ENCODE measurements around the gene CYSRT1.

Gene CYSRT1

DNA sequence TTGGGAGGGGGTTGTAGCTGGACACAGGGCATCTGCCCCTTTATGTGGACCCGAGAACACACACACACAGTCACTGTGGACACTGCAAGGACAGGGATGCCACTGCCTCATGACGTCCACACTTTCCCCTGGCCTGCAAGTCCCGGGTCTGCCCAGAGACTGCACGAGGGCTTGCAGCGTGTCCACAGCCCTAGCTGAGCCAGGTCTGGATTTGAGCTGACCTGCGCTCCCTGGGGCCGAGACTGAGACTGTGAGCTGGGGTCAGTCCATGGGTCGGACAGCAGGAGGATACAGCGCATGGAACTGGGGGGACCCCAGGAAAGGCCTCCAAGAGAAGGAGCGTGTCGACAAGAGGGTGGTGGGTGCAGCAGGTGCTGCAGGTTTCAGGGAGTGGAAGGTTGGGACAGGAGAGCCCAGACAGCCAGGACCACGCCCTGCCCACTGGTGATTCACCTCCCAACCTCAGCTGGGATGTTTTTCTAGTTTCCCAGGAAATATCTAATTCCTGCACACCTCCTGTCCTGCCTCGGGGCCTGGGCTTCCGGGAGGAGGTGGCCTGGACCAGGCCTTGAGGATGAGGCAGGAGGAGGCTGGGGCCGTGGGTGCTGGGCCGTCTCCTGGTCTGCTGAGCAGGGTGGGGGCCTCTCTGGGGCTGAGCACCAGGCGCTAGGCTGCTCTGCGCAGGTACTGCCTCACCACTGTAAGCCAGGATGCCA is 1.5 kb downstream of the CYSRT1 start:
- no peak for DNase-seq (ENCODE audit: low read depth, low spot score)

DNA sequence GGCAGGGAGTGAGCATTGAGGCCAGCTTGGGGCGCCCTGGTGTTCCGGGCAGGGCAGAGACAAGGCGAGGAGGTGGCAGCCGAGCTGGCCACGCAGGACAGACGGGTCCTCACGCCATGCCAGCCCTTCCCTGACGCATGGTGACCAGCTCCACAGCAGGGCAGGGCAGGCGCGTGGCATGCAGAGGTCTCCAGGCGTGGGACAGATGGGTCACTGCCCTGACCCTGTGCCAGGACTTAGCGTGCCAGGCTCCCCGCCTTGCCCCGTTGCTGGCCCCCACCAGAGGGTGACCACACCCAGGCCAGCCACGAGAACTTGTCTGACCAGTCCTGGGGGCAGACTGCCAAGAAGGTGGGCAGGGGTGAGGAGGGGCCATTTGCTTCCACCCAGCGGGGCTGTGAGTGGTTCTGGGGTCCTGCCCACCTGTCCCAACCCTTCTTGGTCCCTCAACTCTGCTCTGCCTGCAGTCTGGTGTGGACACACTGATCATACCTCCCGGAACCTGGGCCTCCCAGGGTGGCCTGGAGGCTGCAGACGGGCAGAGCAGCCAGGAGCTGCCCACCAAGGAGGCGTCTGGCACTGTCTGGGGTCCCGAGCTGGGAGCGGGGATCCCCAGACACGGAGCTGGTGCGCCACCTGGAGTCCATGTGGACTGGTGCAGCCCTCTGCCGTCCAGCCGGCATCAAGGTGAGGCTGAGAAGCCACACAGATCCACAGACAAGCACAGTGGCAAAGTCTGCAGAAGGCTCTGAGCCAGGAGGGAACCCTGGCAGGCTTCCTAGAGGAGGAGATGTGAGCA is 2.3 kb downstream of the CYSRT1 start, which contains the start of gene RNF224:
TSS of gene RNF224 (plus strand) at position 449 of the 799 bp plus-strand sequence. CDS start 834 bp downstream, outside the sequence.
- DNase-seq (ENCODE audit: low read depth, low spot score) = peak; percentile 90

DNA sequence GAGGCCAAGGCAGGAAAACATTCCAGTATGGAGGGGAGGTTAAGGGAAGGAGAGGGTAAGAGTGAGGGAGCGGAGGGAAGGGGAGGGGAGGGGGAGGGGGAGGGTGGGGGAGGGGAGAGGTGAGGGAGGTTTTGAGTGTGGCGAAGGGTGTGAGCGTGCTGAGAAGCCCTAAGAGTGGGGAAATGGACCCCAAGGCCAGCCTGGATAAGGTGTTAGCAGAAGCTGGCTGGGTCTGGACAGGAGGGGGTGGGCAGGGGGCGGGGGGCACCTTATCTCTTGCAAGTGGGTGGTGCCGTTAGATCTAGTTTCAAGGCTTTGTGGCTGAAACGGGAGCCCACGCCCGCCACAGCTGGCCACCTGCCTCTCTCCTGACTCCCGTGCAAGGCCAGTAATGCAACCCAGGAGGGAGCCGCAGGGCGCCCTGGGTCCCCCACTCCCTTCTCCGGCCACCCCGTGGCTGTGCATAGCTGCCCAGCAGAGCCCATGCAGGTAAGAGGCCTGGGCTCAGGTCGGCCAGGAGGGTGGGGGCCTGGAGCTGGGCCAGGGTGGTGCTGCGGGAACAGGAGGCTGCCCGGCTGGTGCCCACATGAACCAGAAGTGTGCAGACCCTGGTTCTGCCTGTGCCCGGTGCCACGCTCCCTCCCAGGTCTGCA is 3.0 kb downstream of the CYSRT1 start:
- DNase-seq (ENCODE audit: low read depth, low spot score) = no peak

DNA sequence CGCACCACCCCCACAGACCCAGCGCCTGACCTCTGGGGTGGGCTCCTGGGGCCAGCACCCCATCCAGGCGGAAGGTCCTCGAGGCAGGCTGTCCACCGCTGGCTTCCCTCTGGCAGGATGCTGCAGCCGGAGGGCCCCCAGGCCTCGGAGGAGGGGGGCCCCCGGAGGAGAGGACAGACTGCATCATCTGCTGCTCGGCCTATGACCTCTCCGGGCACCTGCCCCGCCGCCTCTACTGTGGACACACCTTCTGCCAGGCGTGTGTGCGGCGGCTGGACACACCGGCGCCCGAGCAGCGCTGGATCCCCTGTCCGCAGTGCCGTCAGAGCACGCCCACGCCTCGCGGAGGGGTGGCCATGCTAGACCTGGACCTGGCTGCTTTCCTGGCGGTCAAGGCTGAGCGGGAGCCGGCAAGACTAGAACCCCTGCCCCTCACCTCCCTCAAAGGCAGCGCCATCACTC is 3.6 kb downstream of the CYSRT1 start:
- DNase-seq (ENCODE audit: low read depth, low spot score) = no peak

DNA sequence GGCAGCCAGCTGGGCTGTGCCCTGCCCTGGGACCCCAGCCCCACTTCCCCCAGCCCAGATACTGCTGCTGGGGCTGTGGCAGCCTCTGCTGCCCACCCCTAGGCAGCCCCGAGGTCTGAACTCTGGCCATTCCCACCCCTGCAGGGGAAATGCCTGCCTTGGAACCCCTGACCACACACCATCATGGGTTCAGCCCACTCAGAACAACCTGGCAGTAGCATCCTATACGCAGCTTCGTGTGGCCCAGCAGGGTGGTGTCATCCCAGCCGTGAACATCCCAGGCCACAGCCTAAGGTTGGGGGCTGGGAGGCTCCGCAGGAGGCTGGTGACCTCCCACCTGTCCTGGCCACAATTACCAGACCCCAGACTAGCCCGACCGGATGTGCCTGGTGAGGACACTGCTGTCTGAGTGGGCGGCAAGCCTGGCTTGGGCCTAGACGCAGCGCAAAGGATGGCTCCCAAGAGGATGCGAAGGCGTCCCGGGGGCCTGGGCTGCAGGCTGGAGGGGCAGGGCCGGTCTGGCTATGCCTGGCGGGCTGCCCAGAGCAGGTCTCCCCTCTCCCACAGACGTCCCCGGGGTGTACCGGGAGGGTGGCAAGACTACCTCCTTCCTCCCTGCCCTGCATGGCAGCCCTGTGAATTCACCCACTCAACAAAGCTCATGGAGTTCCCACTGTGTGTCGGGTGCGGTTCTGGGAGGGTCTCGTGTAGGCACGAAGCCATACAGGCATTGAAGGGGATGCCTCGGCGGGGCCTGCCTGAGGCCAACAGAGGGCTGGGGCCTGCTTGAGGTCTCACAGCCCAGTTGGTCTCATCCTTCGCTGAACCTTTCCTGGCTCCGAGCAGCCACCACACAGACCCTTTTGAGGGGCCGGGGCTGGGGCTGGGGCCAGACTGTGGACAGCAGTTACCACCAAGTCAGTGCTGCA is 4.3 kb downstream of the CYSRT1 start:
- no peak for DNase-seq (ENCODE audit: low read depth, low spot score)

DNA sequence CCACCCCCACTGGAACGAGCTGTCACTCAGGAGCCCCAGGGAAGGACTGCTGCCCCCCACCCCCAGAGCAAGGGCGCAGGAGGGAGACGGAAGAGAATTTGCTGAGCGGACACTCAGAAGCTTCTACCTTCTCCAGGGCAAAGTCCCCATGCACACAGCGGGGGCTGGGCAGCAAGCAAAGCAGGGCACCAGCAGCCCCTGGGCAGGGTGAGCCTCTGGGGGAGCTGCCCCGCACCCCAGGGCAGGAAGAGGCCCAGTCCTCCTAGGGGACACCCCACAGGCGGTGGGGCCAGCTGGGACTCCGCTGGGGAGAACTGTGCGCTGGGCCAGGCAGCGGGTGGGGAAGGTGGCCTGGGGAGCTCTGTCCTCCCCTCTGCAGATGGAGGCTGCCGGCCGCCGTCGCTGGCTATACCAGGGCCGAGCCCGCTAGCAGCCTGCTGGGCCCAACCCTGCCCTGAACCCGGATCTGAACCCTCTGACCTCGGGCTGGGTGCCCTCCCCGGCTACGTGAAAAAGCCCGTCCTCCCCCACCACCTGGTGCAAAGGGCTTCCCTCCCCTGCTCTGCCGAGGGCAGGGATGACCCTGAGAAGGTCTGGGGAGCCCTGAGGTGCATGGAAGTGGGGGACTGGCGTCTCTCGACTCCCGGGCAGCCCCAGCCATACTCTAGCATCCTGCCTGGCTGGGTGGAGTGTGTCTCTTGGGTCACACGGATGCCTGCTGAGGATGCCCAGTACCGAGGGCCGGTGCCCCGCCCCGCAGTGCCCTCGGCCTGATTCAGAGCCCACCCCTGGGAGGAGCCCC is 5.1 kb downstream of the CYSRT1 start:
- no peak for DNase-seq (ENCODE audit: low read depth, low spot score)

DNA sequence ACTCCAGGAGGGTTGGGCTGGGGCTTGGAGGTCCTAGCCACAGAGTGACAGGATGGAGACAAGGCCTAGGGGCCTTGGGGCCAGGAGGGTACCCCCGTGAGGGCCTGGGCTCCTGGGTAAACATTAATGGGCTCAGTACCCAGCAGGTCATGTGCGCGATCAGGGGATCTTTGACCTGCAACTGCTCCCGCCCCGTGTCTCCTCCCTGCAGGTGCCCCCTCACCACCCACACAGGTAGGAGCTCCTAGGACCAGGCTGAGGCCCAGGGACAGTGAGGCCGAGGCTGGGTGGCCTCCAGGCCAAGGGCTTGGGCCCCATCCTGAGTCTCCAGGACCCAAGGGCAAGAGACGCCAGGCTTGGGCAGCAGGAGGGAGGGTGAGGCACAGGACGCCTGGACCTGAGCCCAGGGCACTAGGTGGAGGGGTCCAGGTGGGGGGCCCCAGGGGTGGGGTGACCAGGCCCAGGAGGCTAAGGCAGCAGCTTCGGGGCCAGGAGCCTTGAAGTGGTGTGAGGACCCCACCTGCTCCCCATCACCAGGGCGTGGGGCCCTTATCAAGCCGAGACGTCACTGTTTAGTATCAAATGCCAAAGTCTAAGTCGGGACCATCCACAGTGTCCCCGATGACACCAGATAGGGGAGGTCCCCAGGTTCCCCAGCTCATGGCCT is 5.9 kb downstream of the CYSRT1 start, which contains the start of gene SLC34A3:
TSS of gene SLC34A3 (plus strand) at position 197 of the 667 bp plus-strand sequence. CDS start 802 bp downstream, outside the sequence.
- DNase-seq (ENCODE audit: low read depth, low spot score) = no peak

DNA sequence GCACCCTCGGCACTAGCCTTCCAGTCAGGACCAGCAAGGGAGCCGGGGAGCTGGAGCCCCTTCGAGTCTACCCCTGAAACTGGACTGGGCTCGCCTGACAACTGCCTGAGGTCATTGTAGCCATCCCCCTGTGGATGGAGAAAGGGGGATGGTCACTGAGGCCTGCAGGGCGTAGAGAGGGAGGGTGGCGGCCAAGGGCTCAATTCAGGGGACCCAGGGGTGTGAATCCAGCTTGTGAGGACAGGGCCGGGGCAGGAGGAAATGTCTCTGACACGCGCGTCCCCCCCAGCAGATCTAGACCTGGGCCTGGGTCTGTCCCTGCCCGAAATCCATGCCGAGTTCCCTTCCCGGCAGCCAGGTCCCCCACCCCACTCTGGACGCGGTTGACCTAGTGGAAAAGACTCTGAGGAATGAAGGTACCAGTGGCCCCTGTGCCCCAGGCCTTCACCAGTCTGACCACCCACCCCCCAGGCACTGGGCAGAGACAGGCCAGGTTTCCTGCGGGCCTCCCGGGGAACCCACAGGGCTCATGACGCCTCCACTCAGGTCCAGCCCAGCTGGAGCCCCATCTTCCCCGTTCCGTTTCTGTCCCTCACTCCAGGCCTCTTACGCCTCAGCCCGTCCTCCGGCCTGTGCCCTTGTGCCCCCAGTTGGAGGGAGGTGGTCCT is 6.5 kb downstream of the CYSRT1 start:
- DNase-seq (ENCODE audit: low read depth, low spot score) = no peak

DNA sequence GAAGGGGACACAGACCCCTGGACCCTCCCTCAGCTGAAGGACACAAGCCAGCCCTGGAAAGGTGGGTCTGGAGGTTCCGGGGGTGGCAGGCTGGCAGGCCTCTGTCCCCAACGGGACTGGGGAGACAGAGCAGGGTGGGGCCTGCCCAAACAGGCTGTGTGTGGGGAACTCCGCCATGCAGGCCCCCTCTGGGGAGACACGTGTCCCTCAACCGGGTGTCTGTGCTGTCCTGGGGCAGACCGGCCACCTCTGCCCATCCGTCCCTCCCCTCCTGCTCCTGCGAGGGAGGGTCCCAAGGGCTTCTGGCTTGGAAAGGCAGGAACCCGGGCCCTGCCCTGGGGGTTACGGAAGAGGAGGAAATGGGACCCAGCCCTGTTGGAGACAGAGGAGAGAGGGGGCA is 7.1 kb downstream of the CYSRT1 start:
- no peak for DNase-seq (ENCODE audit: low read depth, low spot score)

DNA sequence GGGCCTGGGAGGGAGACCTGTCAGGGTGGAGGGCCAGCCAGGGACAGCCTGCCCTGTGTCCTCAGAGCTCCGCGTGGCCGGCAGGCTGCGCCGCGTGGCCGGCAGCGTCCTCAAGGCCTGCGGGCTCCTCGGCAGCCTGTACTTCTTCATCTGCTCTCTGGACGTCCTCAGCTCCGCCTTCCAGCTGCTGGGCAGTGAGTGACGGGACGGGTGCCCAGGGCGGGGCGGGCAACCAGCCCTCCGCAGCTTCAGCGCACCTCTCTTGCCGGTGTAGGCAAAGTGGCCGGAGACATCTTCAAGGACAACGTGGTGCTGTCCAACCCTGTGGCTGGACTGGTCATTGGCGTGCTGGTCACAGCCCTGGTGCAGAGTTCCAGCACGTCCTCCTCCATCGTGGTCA is 7.5 kb downstream of the CYSRT1 start:
- DNase-seq (ENCODE audit: low read depth, low spot score) = no peak

DNA sequence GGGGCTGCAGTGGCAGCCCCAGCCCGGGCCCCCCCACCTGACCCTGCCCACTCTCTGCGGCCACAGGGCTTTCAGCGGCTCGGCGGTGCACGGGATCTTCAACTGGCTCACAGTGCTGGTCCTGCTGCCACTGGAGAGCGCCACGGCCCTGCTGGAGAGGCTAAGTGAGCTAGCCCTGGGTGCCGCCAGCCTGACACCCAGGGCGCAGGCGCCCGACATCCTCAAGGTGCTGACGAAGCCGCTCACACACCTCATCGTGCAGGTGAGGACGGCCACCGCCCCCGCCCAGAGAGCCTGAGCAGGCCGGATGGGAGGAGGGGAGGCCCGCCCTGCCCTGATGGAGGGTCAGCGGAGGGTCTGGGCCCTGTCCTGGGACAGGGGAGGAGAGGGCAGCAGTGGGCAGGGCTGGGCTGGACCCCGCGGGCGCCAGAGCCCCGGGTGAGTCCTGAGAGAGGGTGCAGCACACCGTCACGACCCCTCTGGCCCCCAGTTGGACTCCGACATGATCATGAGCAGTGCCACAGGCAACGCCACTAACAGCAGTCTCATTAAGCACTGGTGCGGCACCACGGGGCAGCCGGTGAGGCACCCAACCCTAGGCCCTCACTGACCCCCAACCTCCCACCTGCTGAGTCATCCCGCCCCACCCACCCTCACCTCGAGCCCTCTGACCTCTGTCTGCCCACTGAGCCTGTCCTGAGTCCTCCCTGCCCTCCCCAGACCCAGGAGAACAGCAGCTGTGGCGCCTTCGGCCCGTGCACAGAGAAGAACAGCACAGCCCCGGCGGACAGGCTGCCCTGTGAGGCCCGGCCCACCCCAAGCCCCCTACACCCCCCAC is 8.4 kb downstream of the CYSRT1 start:
- DNase-seq (ENCODE audit: low read depth, low spot score) = no peak

DNA sequence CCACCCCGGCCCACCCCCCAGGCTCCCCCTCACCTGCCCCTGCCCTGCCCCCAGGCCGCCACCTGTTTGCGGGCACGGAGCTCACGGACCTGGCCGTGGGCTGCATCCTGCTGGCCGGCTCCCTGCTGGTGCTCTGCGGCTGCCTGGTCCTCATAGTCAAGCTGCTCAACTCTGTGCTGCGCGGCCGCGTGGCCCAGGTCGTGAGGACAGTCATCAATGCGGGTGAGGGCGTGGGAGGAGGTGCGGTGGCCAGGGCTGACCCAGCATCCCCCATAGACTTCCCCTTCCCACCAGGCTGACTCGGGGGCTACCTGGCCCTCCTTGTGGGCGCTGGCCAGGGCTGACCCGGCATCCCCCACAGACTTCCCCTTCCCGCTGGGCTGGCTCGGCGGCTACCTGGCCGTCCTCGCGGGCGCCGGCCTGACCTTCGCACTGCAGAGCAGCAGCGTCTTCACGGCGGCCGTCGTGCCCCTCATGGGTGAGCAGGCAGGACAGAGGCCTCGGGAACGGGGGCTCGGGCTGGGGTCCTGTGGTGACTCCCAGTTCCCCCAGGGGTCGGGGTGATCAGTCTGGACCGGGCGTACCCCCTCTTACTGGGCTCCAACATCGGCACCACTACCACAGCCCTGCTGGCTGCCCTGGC is 9.2 kb downstream of the CYSRT1 start:
- DNase-seq (ENCODE audit: low read depth, low spot score) = no peak

DNA sequence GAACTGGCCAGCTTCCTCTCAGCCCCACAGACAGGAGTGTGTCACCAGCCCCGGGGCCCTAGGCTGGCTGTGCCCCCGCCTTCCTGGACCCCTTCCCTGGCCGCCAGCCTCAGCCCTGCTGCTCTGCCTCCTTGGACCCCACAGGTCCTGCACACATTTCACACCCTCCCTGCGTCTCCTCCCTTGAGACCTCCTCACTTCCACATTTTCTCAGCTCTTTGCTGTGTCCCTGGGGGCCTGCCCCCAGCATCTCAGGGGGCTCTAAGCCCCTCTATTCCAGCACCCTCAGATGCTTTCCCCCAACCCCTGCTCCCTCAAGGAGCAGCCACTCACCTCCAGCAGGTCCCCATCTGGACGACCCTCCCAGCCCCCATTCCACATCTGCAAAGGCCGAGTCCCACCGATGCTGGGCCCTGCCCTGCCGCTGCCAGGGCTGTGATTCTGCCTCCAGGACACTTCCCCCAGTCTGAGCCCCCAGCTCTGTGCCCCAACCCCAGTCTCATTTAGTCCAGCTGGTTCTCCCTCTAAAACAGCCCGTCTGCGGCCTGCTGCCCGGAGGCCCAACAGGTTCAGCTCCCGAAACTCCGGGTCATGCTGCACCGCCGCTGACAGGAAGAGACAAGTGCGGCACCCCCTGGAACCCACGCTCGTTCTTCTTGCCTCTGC is 9.9 kb downstream of the CYSRT1 start:
- no peak for DNase-seq (ENCODE audit: low read depth, low spot score)

DNA sequence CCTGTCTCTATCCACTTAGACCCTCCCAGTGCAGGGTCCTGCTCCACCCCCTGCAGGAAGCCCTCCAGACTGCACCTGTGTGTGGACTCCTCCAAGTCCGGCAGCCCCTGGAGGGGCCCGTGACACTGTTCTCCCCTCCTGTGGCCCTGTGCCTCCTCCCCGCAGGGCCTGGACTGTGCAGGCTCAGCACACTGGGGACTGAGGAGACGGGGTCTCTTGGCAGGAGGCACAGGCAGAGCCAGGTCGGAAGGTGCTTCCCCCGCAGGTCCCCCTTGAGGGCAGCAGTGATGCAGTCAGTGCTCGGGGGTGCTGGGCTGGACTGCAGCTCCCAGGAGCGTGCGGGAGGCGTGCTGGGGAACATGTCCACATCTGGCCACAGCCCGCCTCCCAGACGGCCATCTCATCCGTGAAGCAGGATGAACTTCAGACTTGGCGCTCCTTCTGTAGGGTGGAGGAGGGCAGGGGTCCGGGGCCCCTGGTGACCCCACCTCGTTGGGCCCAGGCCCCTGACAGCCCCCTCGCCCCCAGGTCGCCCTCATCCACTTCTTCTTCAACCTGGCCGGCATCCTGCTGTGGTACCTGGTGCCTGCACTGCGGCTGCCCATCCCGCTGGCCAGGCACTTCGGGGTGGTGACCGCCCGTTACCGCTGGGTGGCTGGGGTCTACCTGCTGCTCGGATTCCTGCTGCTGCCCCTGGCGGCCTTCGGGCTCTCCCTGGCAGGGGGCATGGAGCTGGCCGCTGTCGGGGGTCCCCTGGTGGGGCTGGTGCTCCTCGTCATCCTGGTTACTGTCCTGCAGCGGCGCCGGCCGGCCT is 10.7 kb downstream of the CYSRT1 start:
- no peak for DNase-seq (ENCODE audit: low read depth, low spot score)

DNA sequence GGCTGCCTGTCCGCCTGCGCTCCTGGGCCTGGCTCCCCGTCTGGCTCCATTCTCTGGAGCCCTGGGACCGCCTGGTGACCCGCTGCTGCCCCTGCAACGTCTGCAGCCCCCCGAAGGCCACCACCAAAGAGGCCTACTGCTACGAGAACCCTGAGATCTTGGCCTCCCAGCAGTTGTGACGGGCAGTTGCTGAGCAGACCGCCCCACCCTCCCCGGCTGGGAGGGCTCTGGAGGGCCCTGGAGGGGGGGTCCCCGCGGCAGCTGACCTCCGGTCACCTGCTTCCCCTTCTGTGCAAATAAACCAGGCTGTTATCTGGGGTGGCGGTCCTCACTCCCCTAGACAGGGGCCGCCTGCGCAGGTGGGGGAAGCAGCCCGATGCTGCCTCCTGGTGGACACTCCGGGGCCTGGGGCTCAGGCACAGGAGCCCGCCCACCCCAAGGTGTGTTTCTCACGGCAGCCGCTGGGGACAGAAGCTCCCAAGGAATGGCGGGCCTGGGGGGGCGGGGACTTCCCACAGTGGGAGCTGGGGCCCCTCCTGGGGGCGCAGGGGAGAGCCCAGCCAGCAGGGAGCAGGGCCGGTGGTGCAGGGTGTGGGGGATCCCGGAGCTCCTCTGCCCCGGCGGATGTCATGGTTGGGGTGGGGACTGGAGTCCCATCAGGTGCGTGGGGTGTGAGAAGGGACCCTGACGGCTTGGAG is 11.4 kb downstream of the CYSRT1 start:
- DNase-seq (ENCODE audit: low read depth, low spot score) = peak; percentile 92

DNA sequence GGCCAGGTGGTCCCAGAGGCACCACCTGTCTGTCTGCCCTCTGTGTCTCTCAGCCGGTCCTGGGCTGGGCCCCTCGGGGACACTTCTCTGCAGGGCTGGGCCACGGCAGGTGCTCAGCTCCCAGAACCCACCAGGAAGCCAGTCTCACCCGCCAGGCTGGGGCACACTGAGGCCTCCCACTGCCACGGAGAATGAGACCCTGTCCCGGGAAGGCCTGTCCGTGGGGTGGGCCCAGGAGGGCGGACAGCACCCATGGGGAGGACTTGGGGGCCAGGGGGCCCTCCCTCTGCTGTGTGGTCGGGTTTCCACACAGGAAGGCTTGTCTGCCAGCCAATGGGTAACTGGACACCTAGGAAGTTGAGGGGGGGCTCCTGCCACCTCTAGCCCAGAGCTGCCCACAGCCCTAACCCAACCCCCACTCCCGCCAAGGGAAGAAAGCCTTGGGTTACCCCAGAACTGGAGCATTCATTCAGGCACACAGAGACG is 12.0 kb downstream of the CYSRT1 start:
- DNase-seq (ENCODE audit: low read depth, low spot score) = no peak

Data from astrocyte of the hippocampus (primary cell).